ENCODE results near the gene HPSE2.

HPSE2 gene

DNA sequence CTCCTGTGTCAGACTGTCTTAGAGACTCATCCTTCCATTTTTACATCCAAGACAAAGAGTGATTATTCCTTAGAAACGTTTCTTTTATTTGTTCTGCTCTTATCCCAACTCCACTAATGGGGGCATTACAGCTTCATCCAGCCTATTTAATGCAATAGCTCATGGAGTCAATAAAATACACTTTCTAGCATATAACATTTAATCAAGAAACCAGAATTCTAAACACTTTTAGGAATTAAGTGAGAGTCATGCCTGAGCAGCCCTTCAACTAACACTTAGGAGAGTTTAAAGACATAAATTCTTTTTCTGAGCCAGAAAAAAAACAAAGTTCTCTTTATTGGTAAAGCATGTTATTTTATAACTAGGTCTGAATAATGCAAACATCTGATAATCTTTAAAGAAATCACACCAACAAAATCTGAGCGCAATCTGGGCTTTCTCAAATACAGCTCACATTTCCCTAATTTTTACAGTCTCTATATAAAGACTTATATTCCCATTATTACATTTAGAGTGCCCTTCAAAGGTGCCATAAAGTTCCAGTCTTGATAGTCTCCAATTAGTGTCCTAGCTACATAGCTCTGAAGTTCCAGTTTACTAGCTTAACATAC lies 427.3 kb downstream of the HPSE2 start:
- H3K36me3 ChIP-seq (ENCODE audit: control insufficient read depth, insufficient read depth, low read length) = no peaks in the 10 kb centered on the region
- H3K4me1 ChIP-seq (ENCODE audit: control insufficient read depth, insufficient read depth, low read length) = no peaks in the 10 kb centered on the region

GRCh38 chr10:98800263-98800662 lies 435.4 kb downstream of the HPSE2 start:
- no peaks in the 10 kb centered on the region for H3K4me1 ChIP-seq (ENCODE audit: control insufficient read depth, insufficient read depth, low read length)
- no peaks in the 10 kb centered on the region for H3K9me3 ChIP-seq (ENCODE audit: control insufficient read depth, low read length)
- no peaks in the 10 kb centered on the region for H3K27me3 ChIP-seq (ENCODE audit: control insufficient read depth, insufficient read depth, low read length)
- H3K36me3 ChIP-seq (ENCODE audit: control insufficient read depth, insufficient read depth, low read length) = no peaks in the 10 kb centered on the region
- no peak overlapping the region for H3K9ac ChIP-seq (ENCODE audit: low read length)
- H3K4me3 ChIP-seq (ENCODE audit: low read length) = no peak overlapping the region

More for the DNA sequence above, 427.3 kb downstream of the HPSE2 start:
- Histone ChIP-seq H3K27me3 (ENCODE audit: control insufficient read depth, insufficient read depth, low read length) (no peaks in the 10 kb centered on the region), H3K9ac (ENCODE audit: low read length) (no peak overlapping the region), H3K4me3 (ENCODE audit: low read length) (no peak overlapping the region), H3K9me3 (ENCODE audit: control insufficient read depth, low read length) (no peaks in the 10 kb centered on the region)

DNA sequence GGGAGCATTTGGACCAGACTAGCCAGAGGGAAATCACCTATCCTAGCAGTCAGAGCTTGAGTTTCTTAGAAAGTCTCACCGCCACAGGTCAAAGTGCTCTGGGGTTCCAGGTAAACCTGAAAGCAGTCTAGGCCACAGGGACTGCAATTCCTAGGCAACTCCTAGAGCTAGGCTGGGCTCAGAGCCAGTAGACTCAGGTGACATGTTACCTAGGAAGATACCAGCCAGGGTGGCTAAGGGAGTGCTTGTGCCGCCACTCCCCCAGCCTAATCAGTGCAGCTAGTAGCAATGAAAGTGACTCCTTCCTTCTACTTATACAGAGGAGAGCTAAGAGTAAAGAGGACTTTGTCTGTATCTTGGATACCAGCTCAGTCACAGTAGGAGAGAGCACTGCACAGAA lies 440.2 kb downstream of the HPSE2 start:
- H3K36me3 ChIP-seq (ENCODE audit: control insufficient read depth, insufficient read depth, low read length) = no peaks in the 10 kb centered on the region
- no peaks in the 10 kb centered on the region for H3K9me3 ChIP-seq (ENCODE audit: control insufficient read depth, low read length)
- no peak overlapping the region for H3K9ac ChIP-seq (ENCODE audit: low read length)
- no peak overlapping the region for H3K4me3 ChIP-seq (ENCODE audit: low read length)
- no peaks in the 10 kb centered on the region for H3K27me3 ChIP-seq (ENCODE audit: control insufficient read depth, insufficient read depth, low read length)
- no peaks in the 10 kb centered on the region for H3K4me1 ChIP-seq (ENCODE audit: control insufficient read depth, insufficient read depth, low read length)

- Histone ChIP-seq H3K36me3 (ENCODE audit: control insufficient read depth, insufficient read depth, low read length) (no peaks in the 10 kb centered on the region), H3K27me3 (ENCODE audit: control insufficient read depth, insufficient read depth, low read length) (no peaks in the 10 kb centered on the region), H3K4me1 (ENCODE audit: control insufficient read depth, insufficient read depth, low read length) (no peaks in the 10 kb centered on the region), H3K9me3 (ENCODE audit: control insufficient read depth, low read length) (no peaks in the 10 kb centered on the region), H3K9ac (ENCODE audit: low read length) (no peak overlapping the region), H3K4me3 (ENCODE audit: low read length) (no peak overlapping the region)
These were observed 444.8 kb downstream of the HPSE2 start for GRCh38 chr10:98790817-98791216.

GRCh38 chr10:98778277-98778759 lies 457.3 kb downstream of the HPSE2 start:
- no peak overlapping the region for H3K4me3 ChIP-seq (ENCODE audit: low read length)
- no peaks in the 10 kb centered on the region for H3K36me3 ChIP-seq (ENCODE audit: control insufficient read depth, insufficient read depth, low read length)
- no peak overlapping the region for H3K9ac ChIP-seq (ENCODE audit: low read length)
- no peaks in the 10 kb centered on the region for H3K4me1 ChIP-seq (ENCODE audit: control insufficient read depth, insufficient read depth, low read length)
- H3K9me3 ChIP-seq (ENCODE audit: control insufficient read depth, low read length) = no peaks in the 10 kb centered on the region
- H3K27me3 ChIP-seq (ENCODE audit: control insufficient read depth, insufficient read depth, low read length) = no peaks in the 10 kb centered on the region

DNA sequence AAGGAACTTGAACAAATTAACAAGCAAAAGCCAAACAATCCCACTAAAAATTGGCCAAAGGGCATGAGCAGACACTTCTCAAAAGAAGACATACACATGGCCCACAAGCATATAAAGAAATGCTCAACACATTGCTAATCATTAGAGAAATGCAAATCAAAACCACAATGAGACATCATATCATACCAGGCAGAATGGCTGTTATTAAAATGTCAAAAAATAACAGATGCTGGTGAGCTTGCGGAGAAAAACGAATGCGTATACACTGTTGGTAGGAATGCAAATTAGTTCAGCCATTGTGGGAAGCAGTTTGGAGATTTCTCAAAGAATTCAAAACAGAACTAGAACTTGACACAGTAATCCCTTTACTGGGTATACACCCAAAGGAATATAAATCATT lies 477.2 kb downstream of the HPSE2 start:
- Histone ChIP-seq H3K4me1 (ENCODE audit: control insufficient read depth, insufficient read depth, low read length) (no peaks in the 10 kb centered on the region), H3K4me3 (ENCODE audit: low read length) (no peak overlapping the region), H3K9ac (ENCODE audit: low read length) (no peak overlapping the region), H3K9me3 (ENCODE audit: control insufficient read depth, low read length) (no peaks in the 10 kb centered on the region), H3K27me3 (ENCODE audit: control insufficient read depth, insufficient read depth, low read length) (no peaks in the 10 kb centered on the region), H3K36me3 (ENCODE audit: control insufficient read depth, insufficient read depth, low read length) (no peaks in the 10 kb centered on the region)

DNA sequence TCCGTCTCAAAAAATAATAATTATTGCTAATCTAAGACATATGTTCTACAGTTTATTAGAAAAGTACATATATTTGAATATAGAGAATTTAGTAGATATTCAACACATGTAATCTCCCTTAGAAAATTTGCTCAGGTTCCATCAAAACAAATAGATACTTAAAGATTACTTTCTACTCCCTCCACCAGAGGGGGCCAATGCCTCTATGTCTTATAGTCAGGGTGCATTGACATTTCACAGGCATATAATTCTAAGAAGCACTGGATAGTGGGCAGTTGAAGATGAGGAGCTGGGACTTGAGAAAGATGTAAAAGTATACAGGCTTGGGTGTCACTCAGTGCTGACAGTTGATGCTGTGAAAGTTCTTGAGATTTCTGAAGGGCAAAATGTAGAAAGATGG lies 487.4 kb downstream of the HPSE2 start:
- Histone ChIP-seq H3K36me3 (ENCODE audit: control insufficient read depth, insufficient read depth, low read length) (no peaks in the 10 kb centered on the region), H3K27me3 (ENCODE audit: control insufficient read depth, insufficient read depth, low read length) (no peaks in the 10 kb centered on the region), H3K9me3 (ENCODE audit: control insufficient read depth, low read length) (no peaks in the 10 kb centered on the region), H3K4me3 (ENCODE audit: low read length) (no peak overlapping the region), H3K4me1 (ENCODE audit: control insufficient read depth, insufficient read depth, low read length) (no peaks in the 10 kb centered on the region), H3K9ac (ENCODE audit: low read length) (no peak overlapping the region)

- Histone ChIP-seq H3K4me3 (ENCODE audit: low read length) (no peak overlapping the region), H3K9me3 (ENCODE audit: control insufficient read depth, low read length) (no peaks in the 10 kb centered on the region), H3K9ac (ENCODE audit: low read length) (no peak overlapping the region), H3K4me1 (ENCODE audit: control insufficient read depth, insufficient read depth, low read length) (no peaks in the 10 kb centered on the region), H3K36me3 (ENCODE audit: control insufficient read depth, insufficient read depth, low read length) (no peaks in the 10 kb centered on the region), H3K27me3 (ENCODE audit: control insufficient read depth, insufficient read depth, low read length) (no peaks in the 10 kb centered on the region)
These were observed 490.0 kb downstream of the HPSE2 start for GRCh38 chr10:98745645-98746044.

GRCh38 chr10:98720551-98720950 lies 515.1 kb downstream of the HPSE2 start:
- H3K27me3 ChIP-seq (ENCODE audit: control insufficient read depth, insufficient read depth, low read length) = no peaks in the 10 kb centered on the region
- H3K9ac ChIP-seq (ENCODE audit: low read length) = no peak overlapping the region
- no peaks in the 10 kb centered on the region for H3K4me1 ChIP-seq (ENCODE audit: control insufficient read depth, insufficient read depth, low read length)
- H3K4me3 ChIP-seq (ENCODE audit: low read length) = no peak overlapping the region
- no peaks in the 10 kb centered on the region for H3K9me3 ChIP-seq (ENCODE audit: control insufficient read depth, low read length)
- no peaks in the 10 kb centered on the region for H3K36me3 ChIP-seq (ENCODE audit: control insufficient read depth, insufficient read depth, low read length)

- Histone ChIP-seq H3K36me3 (ENCODE audit: control insufficient read depth, insufficient read depth, low read length) (no peaks in the 10 kb centered on the region), H3K4me3 (ENCODE audit: low read length) (no peak overlapping the region), H3K27me3 (ENCODE audit: control insufficient read depth, insufficient read depth, low read length) (no peaks in the 10 kb centered on the region), H3K9me3 (ENCODE audit: control insufficient read depth, low read length) (no peaks in the 10 kb centered on the region), H3K4me1 (ENCODE audit: control insufficient read depth, insufficient read depth, low read length) (no peaks in the 10 kb centered on the region), H3K9ac (ENCODE audit: low read length) (no peak overlapping the region)
These were observed 522.1 kb downstream of the HPSE2 start for GRCh38 chr10:98713586-98713985.

DNA sequence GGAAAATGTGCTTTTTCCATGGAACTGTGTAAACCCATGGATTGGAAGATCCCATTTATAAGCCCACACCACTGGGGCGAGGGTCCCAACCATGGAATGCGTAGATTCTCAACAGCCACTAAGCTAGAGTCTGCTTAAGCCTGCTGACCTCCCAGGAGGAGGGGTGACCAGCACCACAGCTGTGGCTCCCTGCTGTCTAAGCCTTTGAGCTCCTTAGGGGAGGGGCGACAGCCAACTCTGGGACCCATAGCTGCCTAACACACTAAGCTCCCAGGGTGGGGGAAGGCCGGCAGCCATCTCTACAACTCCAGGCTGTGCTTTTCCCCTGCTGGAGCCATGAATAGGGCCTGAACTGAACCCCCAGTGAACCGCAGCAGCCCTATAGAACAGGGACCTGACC lies 539.1 kb downstream of the HPSE2 start:
- no peaks in the 10 kb centered on the region for H3K27me3 ChIP-seq (ENCODE audit: control insufficient read depth, insufficient read depth, low read length)
- H3K36me3 ChIP-seq (ENCODE audit: control insufficient read depth, insufficient read depth, low read length) = no peaks in the 10 kb centered on the region
- H3K9ac ChIP-seq (ENCODE audit: low read length) = no peak overlapping the region
- H3K4me3 ChIP-seq (ENCODE audit: low read length) = no peak overlapping the region
- no peaks in the 10 kb centered on the region for H3K9me3 ChIP-seq (ENCODE audit: control insufficient read depth, low read length)
- no peaks in the 10 kb centered on the region for H3K4me1 ChIP-seq (ENCODE audit: control insufficient read depth, insufficient read depth, low read length)

DNA sequence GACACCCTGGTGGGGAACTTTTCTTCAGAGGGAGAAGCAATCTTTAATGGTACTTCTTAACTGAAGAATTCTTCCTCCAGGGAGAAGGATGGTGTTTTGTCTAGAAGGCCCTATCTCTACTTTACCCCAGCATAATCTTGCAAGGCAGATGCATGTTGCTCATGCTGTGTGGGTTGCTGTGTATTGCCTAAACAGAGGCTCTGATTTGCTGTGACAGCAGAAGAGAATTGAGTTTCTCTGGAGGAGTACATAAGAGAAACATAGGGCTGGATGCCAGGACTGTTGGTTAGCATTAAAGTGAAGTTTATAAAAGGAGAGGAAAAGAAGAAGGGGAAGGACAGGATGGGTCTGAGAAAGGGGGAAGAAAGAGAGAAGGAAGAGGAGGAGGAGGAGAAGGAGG lies 540.8 kb downstream of the HPSE2 start:
- no peaks in the 10 kb centered on the region for H3K27me3 ChIP-seq (ENCODE audit: control insufficient read depth, insufficient read depth, low read length)

GRCh38 chr10:98694014-98694413 lies 541.6 kb downstream of the HPSE2 start:
- H3K36me3 ChIP-seq (ENCODE audit: control insufficient read depth, insufficient read depth, low read length) = no peaks in the 10 kb centered on the region
- H3K27me3 ChIP-seq (ENCODE audit: control insufficient read depth, insufficient read depth, low read length) = no peaks in the 10 kb centered on the region
- no peaks in the 10 kb centered on the region for H3K4me1 ChIP-seq (ENCODE audit: control insufficient read depth, insufficient read depth, low read length)
- H3K4me3 ChIP-seq (ENCODE audit: low read length) = no peak overlapping the region
- H3K9ac ChIP-seq (ENCODE audit: low read length) = no peak overlapping the region
- H3K9me3 ChIP-seq (ENCODE audit: control insufficient read depth, low read length) = no peaks in the 10 kb centered on the region

More for the DNA sequence above, 540.8 kb downstream of the HPSE2 start:
- H3K4me1 ChIP-seq (ENCODE audit: control insufficient read depth, insufficient read depth, low read length) = no peaks in the 10 kb centered on the region
- no peak overlapping the region for H3K9ac ChIP-seq (ENCODE audit: low read length)
- no peaks in the 10 kb centered on the region for H3K9me3 ChIP-seq (ENCODE audit: control insufficient read depth, low read length)
- no peak overlapping the region for H3K4me3 ChIP-seq (ENCODE audit: low read length)
- H3K36me3 ChIP-seq (ENCODE audit: control insufficient read depth, insufficient read depth, low read length) = no peaks in the 10 kb centered on the region
